ENCODE measurements around the gene GIMAP5. TPM values are rescaled to one million over a fixed set of nuclear protein-coding genes. Genes with fewer than 3 reads are reported as not detected.
"Not testable (repeated sequence)": the region's sequence is repeated elsewhere in the genome, so short reads cannot be mapped to it uniquely, and the experiment has no call there.

Gene GIMAP5
- total RNA-seq, 1 experiment from 2014 or later: not detected

DNA sequence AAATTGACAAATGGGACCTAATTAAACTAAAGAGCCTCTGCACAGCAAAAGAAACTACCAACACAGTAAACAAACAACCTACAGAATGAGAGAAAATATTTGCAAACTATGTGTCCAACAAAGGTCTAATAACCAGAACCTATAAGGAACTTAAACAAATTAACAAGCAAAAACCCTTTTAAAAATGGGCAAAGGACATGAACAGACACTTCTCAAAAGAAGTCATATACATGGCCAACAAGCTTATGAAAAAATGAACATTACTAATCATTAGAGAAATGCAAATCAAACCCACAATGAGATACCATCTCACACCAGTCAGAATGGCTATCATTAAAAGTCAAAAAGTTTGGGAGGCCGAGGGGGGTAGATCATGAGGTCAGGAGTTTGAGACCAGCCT lies 36.9 kb downstream of the GIMAP5 start:
- DNase-seq (ENCODE audit: low spot score): not testable (repeated sequence)

DNA sequence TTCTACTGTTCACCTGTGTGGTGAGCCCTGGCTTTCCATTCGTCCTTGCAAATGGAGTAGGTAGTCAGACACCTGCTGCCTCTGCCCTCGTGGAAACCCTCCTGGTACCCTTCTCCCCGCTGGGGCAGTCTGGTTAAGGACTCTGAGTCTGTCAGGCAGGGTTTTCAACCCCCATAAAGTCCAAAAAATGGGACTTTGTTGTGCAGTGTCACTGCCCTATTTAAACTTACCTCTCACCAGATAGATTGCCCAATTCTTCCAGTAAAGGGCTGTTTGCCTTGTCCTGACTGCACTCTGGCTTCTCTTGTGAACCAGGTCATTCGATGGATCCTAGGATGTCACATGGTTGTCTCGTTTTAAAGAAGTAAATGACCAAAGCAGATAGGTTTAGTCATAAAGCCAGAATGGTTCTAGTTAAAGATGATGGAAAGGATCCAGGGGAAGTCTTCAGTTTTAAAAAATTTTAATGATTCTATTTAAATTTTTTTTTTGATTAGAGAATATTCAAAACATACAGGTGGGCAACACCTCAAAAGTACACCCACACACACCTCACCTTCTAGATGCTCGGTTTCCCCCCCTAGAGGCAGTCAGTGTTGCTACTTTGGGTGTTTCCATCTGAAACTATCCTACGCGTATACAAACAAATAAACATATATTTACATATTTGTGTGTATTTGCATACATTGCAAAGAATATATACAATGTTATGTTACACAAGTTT lies 41.0 kb downstream of the GIMAP5 start:
- no peak for DNase-seq (ENCODE audit: low spot score)

DNA sequence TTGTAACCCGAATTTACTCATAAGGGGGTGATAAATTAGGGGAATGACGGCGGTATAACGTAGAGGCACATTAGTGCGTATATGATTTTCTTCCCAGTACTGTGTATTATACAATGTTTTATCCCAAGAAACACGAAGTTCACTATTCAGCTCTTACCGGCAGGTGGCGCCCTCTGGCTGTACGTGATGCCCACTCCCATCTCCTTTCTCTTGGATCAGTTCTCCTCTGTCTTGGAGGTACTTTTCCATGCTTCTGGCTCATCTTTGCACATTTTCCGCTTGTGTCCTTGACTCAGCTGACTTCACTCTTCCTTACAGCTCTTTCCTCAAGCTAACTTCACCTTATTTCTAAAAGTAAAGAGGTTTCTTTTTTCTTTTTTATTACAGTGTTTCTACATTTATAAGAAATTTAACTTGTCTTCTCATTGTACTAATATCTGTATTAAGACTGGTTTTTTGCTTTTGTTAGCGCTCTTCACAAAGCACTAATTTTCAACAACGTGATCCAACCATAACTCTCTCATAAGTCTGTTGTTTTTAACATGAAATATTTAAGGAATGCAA lies 41.6 kb downstream of the GIMAP5 start:
- DNase-seq (ENCODE audit: low spot score): peak; percentile 65

DNA sequence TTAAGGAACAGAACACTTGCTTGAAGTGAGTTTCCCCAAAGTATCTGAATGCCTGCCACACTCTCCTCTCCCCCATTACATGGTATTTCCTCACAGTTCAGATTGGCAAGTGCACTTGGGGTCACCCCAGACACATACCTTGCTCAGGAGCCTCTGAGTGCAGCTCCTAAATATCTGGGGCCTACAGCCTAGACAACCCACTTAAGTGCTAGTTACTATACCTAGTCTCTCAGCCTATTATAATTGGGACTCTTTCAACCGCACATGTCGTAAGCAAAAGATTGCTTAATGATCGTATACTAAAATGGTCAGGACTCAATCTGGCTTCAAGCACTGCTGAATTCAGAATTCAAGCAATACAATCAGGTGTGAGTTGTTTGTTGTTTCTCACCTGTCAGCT lies 43.1 kb downstream of the GIMAP5 start:
- DNase-seq (ENCODE audit: low spot score): no peak

DNA sequence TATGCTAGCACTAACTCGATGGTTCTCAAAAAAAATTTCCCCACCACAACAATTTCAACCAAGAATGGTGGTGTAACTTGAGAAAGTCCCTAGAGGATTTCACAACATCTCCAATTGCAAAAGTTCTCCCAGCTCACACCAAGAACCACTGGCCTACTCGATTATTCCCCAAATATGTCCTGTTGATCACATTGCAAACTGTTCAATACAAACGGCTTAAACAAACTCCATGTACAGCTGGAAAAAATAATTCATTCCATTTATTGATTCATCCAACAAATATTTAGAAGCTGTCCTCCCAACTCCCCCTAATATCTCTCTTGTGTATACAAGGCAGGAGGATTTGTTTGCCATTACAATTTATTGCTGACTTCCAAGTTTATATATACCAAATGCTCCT lies 43.9 kb downstream of the GIMAP5 start:
- DNase-seq (ENCODE audit: low spot score): no peak

DNA sequence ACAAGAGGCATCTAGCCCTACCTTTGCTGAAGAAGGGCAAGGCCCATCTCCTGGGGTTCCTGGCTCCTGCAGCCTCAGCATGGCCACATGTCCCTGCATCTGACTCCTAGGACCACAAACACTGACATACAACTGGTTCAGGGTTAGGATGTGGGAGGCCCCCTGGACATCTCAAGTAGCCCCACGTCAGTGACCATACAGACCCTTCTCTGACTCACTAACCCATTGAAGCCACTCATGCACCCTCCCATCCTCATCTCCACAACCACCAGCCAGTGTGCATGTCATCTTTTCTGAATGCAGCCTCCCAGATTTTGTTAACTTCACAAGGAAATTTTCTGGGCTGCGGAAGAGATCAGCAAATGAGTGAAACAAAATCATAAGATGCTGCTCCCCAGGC lies 44.7 kb downstream of the GIMAP5 start:
- DNase-seq (ENCODE audit: low spot score): no peak

DNA sequence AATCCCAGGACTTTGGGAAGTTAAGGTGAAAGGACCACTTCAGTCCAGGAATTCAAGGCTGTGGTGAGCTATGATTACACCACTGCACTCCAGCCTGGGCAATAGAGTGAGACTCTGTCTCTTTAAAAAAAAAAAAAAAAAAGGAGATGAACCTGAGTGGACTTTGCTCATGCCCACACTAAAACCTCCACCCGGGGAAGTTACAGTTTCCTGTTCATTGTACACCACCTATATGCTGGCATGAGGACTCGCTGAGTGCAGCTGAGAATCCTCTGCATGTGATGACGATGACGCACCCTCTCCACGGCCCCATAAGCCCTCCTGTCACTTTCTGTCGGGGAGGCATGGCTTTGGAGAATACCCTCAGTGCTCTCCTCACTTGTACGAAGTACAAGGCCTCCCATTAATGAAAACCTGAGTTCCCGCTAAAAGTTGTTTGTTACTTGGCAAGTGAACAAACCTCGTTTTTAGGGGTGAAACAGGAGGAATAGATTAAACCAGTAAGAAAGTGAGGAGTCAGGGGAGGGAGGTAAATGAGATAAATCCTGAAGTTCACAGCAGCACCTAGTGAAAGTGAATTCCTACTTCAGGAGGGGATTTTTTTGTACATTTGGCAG lies 47.0 kb downstream of the GIMAP5 start:
- DNase-seq (ENCODE audit: low spot score): no peak

DNA sequence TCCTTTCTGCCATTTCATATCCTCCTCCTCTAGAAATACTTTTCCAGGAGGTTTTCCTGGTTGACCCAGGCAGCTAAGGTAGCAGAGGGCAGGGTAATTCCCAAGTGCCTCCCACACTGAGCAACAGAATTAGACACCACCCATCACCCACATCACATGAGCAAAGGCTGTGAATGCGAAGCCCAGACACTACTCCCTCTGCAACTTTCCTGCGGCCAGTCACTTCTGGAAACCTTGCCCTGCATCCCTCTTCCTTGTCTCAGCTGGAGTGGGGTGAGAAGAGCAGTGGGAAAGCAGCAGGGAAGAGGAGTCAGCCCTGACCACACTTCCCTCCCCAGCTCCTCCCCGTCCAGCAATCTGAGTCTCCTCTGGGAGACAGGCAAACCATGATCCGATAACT lies 47.7 kb downstream of the GIMAP5 start:
- no peak for DNase-seq (ENCODE audit: low spot score)

DNA sequence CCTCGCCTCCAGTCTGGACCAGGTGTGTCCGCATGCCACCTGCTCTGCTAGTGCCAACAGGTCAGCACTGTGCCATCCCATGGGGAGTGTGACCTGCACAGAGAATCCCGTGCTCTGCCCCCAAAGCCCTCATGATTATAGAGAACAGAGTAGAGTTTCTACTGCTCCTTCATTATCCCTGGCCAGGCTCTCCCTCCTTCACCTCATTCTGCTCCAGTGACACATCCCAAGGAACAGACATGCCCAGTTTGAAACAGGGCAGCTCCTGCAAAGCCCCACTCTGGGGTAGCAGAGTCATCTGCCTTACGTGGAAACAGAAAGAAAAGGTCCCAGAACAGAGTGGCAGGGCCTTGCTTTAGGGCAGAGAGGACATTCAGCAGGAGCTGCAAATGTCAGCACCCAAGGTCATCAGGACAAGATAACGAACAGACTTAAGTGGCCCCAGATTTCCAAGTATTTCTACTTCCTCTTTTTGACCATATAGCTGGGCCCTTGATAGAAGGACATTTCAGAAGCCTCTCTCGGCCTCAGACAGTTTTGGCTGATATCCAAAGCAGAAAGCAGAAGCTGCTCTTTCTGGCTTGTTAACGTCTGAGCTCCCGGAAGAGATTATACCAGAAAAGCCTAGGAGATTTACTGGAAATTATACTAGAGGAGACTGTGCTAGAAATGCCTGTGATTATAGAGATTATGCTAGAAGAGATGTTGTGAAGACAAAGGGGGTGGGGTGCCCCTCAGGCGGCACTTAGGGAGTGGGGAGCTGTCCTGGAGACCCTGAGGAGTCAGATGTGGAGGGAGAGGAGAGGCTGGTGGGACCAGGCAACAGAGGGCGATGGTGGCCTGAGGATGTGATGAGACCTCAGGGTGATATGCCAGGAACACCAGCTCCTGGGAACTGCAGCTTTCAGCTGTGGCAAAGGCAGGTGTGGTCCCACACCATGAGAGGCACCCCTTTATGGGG lies 50.4 kb downstream of the GIMAP5 start:
- no peak for DNase-seq (ENCODE audit: low spot score)

DNA sequence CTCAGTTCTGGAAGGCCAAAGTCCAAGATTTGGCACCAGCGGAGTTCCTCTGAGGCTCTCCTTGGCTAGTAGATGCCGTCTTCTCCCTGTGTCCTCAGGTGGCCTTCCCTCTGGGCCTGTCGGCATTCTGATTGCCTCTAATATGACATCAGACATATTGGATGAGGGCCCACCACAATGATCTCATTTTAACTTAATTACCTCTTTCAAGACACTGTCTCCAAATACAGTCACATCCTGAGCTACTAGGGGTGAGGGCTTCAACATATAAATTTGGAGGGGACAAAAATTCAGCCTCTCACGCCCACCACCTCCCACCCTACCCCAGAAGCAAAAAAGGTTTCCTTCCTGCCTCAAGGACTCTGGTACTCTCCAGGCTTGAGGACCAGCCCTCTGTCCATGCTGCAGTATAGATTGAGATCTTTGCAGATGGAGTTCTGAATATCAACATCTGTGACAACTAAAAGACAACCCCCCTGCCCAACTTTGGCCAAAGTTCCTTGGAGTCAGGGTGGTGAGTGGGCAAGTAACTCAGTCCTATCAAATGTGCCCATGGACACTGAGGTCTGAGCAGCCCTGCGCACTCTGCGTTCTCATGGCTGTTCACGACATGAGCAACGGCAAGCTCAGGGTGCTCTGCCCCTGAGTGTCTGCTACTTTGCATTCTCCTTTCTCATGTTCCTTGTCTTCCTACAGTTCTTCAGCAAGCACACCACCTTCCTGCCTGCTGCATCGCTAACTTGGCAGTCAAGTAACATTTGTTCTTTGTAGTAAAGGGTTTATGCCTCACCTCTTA lies 51.5 kb downstream of the GIMAP5 start:
- no peak for DNase-seq (ENCODE audit: low spot score)

DNA sequence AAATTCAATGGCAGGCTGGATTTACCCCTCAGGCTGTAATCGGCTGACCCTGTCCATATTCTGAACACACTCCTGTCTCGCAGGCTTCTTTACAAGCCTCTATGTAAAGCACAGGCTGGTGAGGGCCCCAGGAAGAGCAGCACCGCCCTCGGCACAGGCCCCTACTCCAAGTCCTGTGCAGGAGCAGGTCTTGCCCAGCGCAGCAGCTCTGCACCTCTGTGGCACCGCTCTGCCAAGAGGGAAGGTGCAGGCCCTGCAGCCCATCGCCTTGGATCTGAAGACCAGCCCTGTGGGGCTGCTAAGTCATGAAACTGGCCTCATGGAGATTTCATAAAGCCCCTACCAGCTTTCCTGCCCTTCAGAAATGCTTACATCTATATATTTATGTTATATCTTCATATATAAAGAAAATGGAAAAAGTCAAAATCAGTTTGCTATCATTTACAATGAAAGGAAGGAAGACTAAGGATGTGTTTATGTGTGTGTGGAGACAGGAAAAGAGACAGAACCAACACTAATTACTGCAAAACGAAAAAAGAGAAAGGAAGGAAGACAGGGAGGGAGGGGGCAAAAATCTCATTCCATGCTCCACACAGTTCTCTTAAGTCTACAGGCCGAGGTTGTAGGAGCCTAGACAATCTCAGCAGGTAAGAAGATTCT lies 53.3 kb downstream of the GIMAP5 start:
- no peak for DNase-seq (ENCODE audit: low spot score)

DNA sequence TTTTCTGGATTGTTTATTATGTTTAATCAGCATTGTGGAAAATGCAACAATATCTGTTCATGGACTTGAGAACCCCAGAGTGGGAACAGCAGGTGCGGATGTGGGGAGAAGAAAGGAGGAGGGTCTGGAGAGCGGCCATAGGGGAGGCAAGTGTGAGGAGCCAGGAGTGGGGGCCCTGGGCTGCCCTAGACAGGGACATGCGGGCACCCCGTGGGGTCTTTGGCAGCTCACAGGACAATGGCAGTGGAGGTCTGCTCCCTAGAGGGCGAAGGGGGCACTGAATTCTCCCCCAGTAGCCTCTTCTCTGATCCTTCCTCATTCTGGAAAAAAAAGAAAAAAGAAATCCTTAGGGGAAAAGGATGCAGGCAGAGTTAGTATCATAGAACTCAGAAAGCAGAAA lies 54.1 kb downstream of the GIMAP5 start:
- no peak for DNase-seq (ENCODE audit: low spot score)

DNA sequence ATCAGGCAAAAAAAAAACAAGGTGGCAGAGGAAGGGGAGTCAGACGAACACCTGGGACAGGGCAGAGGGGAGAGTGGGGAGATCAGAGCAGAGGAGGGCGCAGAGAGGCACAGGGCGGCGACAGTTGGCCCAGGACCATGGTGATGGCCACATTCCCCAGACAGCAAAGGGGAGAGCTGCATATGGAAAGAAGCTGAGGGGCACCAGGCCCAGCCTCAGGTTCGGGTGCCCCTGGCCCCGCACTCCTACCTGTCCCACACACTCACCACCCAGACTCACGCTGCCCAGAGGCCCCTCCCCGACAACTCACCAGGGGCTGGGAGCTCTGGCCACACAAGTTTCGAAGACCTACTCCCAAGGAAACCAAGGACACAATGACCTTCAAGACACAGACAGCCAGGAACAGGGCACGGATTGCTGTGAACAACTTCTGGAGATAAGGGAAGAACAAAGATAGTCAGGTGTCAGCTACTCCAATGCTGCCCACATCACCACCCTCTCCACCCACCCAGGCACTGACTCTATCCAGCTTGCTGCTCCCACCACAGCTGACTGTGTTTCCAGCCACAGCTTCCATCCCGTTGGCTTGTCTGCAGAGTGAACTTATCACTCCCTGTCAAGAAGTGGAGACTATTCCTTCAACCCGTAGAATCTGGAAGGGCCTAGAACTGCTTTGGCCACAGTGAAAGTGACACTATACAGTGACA lies 54.7 kb downstream of the GIMAP5 start:
- no peak for DNase-seq (ENCODE audit: low spot score)

Other genes with a start within 250 kb of the GIMAP5 start
- not detected in 2 replicates for gene GIMAP7, start 222.5 kb upstream of the GIMAP5 start, total RNA-seq (2014; rRNA removed; shearing (Covaris generic))
- gene GIMAP4, start 170.0 kb upstream of the GIMAP5 start, total RNA-seq (2014; rRNA removed; shearing (Covaris generic)): not detected in 2 replicates
- gene GIMAP6, start 105.0 kb upstream of the GIMAP5 start, total RNA-seq (2014; rRNA removed; shearing (Covaris generic)): not detected in 2 replicates
- gene GIMAP2, start 51.7 kb upstream of the GIMAP5 start, total RNA-seq (2014; rRNA removed; shearing (Covaris generic)): 3.0 and 7.5 TPM in 2 replicates
- not detected in 2 replicates for gene GIMAP1, start 20.8 kb upstream of the GIMAP5 start, total RNA-seq (2014; rRNA removed; shearing (Covaris generic))
- not detected in 2 replicates for gene TMEM176B, start 62.9 kb downstream of the GIMAP5 start, total RNA-seq (2014; rRNA removed; shearing (Covaris generic))
- not detected in 2 replicates for gene TMEM176A, start 63.4 kb downstream of the GIMAP5 start, total RNA-seq (2014; rRNA removed; shearing (Covaris generic))
- gene AOC1, start 115.1 kb downstream of the GIMAP5 start, total RNA-seq (2014; rRNA removed; shearing (Covaris generic)): not detected in 2 replicates
- 1.7 and 3.5 TPM in 2 replicates for gene KCNH2, start 240.9 kb downstream of the GIMAP5 start, total RNA-seq (2014; rRNA removed; shearing (Covaris generic))

Measured in A172 (cell line).